BJ (cell line): Measurements from ENCODE around the gene ATP8B1. TPM values are rescaled to one million over a fixed set of nuclear protein-coding genes. Genes with fewer than 3 reads are reported as not detected.

Experiments used
- CTCF ChIA-PET: fragments of 350-600 bp; formaldehyde crosslinking; extraction: SDS; loops from one replicate; lab custom pipeline; 2021; ENCODE audit warnings: antibody characterized with exemption, inconsistent platforms; lab: Yijun Ruan, JAX
- POLR2A ChIA-PET: fragments of 300-600 bp; sonication (Branson Sonifier 250); formaldehyde crosslinking; extraction: SDS; loops from one replicate; lab custom pipeline; 2021; ENCODE audit warnings: antibody characterized with exemption; lab: Charles Lee
- DNase-seq: peaks from one replicate; pipeline ENCODE4 v3.0.0-alpha.2; 2011; ENCODE audit warnings: low read depth
- H3K27me3 ChIP-seq: 2 replicates; pipeline ENCODE4 v1.6.0; 2011; ENCODE audit warnings: low read length; ENCODE audit not compliant: control insufficient read depth, insufficient read depth
- H3K36me3 ChIP-seq: 2 replicates; pipeline ENCODE4 v1.5.1; 2011; ENCODE audit warnings: low read length; ENCODE audit not compliant: control insufficient read depth, insufficient read depth
- H3K4me3 ChIP-seq: 2 replicates; pipeline ENCODE4 v1.5.1; 2011; ENCODE audit warnings: low read depth, mild to moderate bottlenecking, control low read depth, low read length
- polyA plus RNA-seq: library from polyadenylated mRNA; depleted of rRNA; stranded (reverse); fragments of >200 nt; gene quantifications from 2 replicates; pipeline ENCODE4 v1.2.3, GENCODE V29; 2011
- TF ChIP-seq, protein P1 (sequence below): IDR thresholded peaks from 2 replicates; pipeline ENCODE4 v1.5.1; 2011; ENCODE audit warnings: low read depth, mild to moderate bottlenecking, control low read depth, inconsistent platforms, low read length, moderate library complexity; ENCODE audit not compliant: insufficient read depth

Gene ATP8B1
- polyA plus RNA-seq, 1 experiment: 53.3 TPM

DNA sequence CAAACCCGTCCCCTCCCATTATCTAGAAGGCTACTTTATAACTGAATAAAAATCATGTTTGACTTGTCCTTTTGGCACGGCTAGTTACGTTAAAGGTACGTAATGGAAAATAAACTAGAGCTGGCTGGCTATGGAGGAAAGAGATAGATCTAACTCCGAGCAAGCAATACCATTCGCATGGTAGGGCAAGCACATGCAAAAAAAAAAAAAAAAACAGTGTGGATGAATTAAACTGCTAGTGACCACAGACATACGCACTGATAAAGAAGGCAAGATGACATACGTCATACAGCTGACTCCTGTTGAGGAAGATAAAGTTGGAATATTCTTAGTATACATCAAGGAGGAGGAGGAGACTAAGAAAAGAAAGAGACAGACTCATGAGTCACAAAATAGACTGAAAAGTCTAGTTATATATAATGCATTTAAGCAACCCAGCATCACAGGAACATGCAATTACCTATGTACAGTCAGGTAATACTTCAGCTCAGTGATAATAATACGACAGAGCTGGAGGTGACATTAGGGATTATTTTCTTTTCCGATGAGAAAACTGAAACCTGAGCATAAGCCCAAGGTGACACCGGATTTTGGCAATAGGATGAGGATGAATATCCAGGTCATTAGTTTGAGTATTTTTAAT is 143.5 kb downstream of the ATP8B1 start:
- TF ChIP-seq, protein P1, sequence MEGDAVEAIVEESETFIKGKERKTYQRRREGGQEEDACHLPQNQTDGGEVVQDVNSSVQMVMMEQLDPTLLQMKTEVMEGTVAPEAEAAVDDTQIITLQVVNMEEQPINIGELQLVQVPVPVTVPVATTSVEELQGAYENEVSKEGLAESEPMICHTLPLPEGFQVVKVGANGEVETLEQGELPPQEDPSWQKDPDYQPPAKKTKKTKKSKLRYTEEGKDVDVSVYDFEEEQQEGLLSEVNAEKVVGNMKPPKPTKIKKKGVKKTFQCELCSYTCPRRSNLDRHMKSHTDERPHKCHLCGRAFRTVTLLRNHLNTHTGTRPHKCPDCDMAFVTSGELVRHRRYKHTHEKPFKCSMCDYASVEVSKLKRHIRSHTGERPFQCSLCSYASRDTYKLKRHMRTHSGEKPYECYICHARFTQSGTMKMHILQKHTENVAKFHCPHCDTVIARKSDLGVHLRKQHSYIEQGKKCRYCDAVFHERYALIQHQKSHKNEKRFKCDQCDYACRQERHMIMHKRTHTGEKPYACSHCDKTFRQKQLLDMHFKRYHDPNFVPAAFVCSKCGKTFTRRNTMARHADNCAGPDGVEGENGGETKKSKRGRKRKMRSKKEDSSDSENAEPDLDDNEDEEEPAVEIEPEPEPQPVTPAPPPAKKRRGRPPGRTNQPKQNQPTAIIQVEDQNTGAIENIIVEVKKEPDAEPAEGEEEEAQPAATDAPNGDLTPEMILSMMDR: no peak
- Histone ChIP-seq H3K27me3 (no peaks in the 10 kb centered on the region), H3K36me3 (peaks cover 9% of the 10 kb centered on the region), H3K4me3 (no peak overlapping the region)
- no peak for DNase-seq
- ChIA-PET POLR2A (no interaction called here), CTCF (interaction anchor here (1.3 kb wide), 1 partner anchor 30 kb away, joined by 5 read pairs; no protein-coding TSS in a partner anchor)

DNA sequence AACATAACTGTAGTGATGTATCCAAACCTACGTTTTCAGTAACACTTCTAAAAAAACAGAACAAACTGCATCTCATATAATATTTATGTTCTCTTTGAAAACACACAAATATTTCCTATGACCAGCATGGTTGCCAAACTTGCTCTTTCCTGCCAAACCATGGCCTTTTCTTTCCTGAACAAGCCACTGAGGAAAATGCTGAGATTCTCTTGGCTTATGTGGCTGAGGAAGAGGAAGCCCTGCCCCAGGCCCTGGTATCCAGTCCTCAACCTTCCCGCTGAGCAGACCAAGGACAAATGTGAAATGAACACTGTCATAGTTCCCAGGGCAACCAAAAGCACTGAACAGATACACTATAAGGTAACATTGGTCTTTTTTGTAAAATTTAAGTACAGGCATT is 145.6 kb downstream of the ATP8B1 start:
- CTCF ChIA-PET: no interaction called here
- DNase-seq: no peak

DNA sequence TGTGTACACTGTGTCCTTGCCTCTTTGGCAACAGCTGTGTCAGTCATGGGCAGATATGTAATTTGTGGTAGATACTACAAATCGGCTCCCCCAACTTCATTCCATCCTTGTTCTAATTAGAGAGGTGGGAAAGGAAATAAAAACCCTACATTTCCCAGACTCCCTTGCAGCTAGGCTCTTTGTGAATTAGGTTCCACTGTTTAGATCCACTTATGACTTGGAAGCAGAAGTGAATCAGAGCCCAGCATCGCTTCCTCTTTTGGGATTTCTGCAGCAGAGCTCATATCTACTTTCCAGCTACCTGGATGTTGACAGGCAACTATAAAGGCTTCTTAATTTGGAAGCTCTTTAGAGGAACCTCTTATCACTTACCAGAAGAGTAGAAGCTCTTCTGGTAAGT is 147.4 kb downstream of the ATP8B1 start:
- Histone ChIP-seq H3K27me3 (no peaks in the 10 kb centered on the region), H3K36me3 (peaks cover 19% of the 10 kb centered on the region), H3K4me3 (no peak overlapping the region)
- no peak for DNase-seq
- ChIA-PET POLR2A (interaction anchor here (0.6 kb wide), 1 partner anchor 9 kb away, joined by 3 read pairs; no protein-coding TSS in a partner anchor), CTCF (interaction anchor here (0.7 to 1.6 kb wide), 2 partner anchors 19 to 25 kb away, joined by 3 read pairs; no protein-coding TSS in a partner anchor)
- TF ChIP-seq, protein P1: no peak

More for the DNA sequence above, 145.6 kb downstream of the ATP8B1 start:
- TF ChIP-seq, protein P1: no peak
- POLR2A ChIA-PET: no interaction called here
- Histone ChIP-seq H3K36me3 (peaks cover 16% of the 10 kb centered on the region), H3K27me3 (no peaks in the 10 kb centered on the region), H3K4me3 (no peak overlapping the region)

DNA sequence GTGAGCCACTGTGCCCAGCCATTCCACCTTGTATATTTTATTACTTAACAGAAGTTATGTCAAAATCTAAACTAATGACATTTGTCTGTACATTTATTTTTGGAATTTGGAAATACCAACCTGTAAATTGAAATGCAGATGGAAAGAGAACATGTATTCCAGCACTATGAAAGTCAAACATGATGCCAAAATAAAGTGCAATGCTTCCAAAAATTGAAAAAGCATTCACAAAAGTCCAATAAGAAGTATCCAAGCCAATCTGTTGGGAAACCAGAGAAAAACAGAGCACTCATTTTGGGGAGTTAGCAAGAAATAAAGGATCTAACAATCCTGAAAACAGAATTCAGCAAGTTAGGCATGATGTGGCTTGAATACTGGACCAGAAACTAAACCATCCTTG is 151.2 kb downstream of the ATP8B1 start:
- DNase-seq: no peak
- Histone ChIP-seq H3K4me3 (no peak overlapping the region), H3K27me3 (no peaks in the 10 kb centered on the region), H3K36me3 (peaks cover 24% of the 10 kb centered on the region)
- POLR2A ChIA-PET: no interaction called here
- CTCF ChIA-PET: no interaction called here
- TF ChIP-seq, protein P1: no peak

DNA sequence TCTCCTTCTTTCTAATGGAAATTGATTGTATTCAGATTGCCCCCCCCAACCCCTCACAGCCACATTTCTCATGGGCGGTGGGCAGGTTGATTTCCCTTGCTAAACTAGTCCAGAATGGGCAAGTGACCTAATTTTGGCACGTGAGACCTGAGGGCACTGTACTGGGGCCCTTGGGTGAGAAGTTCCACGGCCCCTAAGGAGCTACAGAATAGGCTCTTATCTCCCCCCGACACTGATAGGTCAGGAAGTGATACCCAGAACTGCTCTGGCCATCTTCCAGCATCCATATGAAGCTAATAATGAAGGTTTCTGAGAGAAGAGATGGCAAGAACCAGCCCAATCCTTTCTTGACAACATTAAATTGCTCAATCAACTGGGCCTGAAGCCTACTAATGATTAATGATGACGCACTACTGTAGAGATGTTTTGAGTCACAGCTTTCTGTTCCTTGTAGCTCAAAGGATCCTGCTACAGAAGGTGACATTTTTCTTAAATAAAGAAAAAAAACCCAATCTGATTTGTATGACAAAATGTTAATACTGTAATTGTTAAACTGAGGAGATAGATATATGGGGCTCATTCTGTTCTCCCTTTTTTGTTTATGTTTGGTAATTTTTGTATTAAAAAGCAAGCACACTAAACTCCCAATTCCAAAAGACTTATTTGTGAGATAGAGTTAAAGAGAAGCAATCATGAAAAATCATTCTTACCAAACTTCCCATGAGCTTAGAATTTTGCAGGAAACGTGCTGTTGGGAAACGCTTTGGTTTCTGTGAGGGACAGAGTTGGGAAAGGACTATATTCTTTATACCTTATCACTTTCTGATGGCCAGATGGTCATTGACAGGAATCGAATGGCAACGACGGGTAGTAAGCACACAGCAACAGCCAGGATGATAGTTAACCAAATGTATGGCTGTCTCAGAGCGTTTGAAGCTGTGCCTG is 153.3 kb downstream of the ATP8B1 start:
- Histone ChIP-seq H3K4me3 (no peak overlapping the region), H3K36me3 (peaks cover 21% of the 10 kb centered on the region), H3K27me3 (no peaks in the 10 kb centered on the region)
- DNase-seq: peak; percentile 40
- TF ChIP-seq, protein P1: no peak
- ChIA-PET CTCF (no interaction called here), POLR2A (interaction anchor here (0.6 kb wide), 1 partner anchor 601 kb away, joined by 3 read pairs; no protein-coding TSS in a partner anchor)
